Bone marrow (tissue), 2 donors: ENCODE data around the gene CPD.
"Not testable (repeated sequence)": the region's sequence is repeated elsewhere in the genome, so short reads cannot be mapped to it uniquely, and the experiment has no call there.

Experiments
- DNase-seq, 2 donors: peaks; one replicate each; lab custom pipeline; 2025; lab: John Stamatoyannopoulos, UW

Gene CPD

GRCh38 chr17:30378825-30379302 lies at the start of gene CPD:
CPD (plus strand) TSS chr17:30378927; CDS start chr17:30378981, 54 bp downstream.
- peak; percentile 83 to 85 for DNase-seq

GRCh38 chr17:30332057-30332542 lies 46.6 kb upstream of the CPD start:
- peak in 1 of 2 donors; percentile 95 for DNase-seq

GRCh38 chr17:30333503-30334360 lies 45.0 kb upstream of the CPD start, which contains the start of gene TMIGD1:
TMIGD1 (minus strand) TSS chr17:30334057; CDS start chr17:30332133, 1,924 bp downstream.
- no peak for DNase-seq

- DNase-seq: no peak
Observed at GRCh38 chr17:30334421-30334820, 44.3 kb upstream of the CPD start.

- DNase-seq: peak in 1 of 2 donors; percentile 84
Observed at GRCh38 chr17:30336369-30337171, 42.2 kb upstream of the CPD start.

- DNase-seq: no peak
Observed at GRCh38 chr17:30337393-30337999, 41.2 kb upstream of the CPD start.

- no peak for DNase-seq
Observed at GRCh38 chr17:30339086-30339485, 39.6 kb upstream of the CPD start.

- no peak for DNase-seq
Observed at GRCh38 chr17:30340801-30341356, 37.8 kb upstream of the CPD start.

GRCh38 chr17:30341703-30342249 lies 37.0 kb upstream of the CPD start:
- DNase-seq: no peak

- DNase-seq: not testable (repeated sequence)
Observed at GRCh38 chr17:30343244-30343643, 35.5 kb upstream of the CPD start.

- no peak for DNase-seq
Observed at GRCh38 chr17:30343796-30344195, 34.9 kb upstream of the CPD start.

- peak in 1 of 2 donors; percentile 30 for DNase-seq
Observed at GRCh38 chr17:30344283-30345088, 34.2 kb upstream of the CPD start.

- no peak for DNase-seq
Observed at GRCh38 chr17:30345089-30345433, 33.7 kb upstream of the CPD start.

GRCh38 chr17:30345527-30346075 lies 33.1 kb upstream of the CPD start:
- no peak for DNase-seq

- DNase-seq: no peak
Observed at GRCh38 chr17:30346221-30346795, 32.4 kb upstream of the CPD start.

GRCh38 chr17:30347488-30347887 lies 31.2 kb upstream of the CPD start:
- no peak for DNase-seq

GRCh38 chr17:30349252-30349651 lies 29.5 kb upstream of the CPD start:
- DNase-seq: no peak

- DNase-seq: not testable (repeated sequence)
Observed at GRCh38 chr17:30351263-30351662, 27.5 kb upstream of the CPD start.

GRCh38 chr17:30351735-30352134 lies 27.0 kb upstream of the CPD start:
- DNase-seq: no peak

GRCh38 chr17:30352240-30352814 lies 26.4 kb upstream of the CPD start:
- no peak for DNase-seq
